Measurements from ENCODE around the gene PKDCC. TPM values are rescaled to one million over a fixed set of nuclear protein-coding genes. Genes with fewer than 3 reads are reported as not detected.

Gene PKDCC
- total and polyA plus RNA-seq, 2 of the 8 experiments (the other 6 are each of a cell fraction or from before 2014, with no cell fraction given): 49.9 to 80.1 TPM

DNA sequence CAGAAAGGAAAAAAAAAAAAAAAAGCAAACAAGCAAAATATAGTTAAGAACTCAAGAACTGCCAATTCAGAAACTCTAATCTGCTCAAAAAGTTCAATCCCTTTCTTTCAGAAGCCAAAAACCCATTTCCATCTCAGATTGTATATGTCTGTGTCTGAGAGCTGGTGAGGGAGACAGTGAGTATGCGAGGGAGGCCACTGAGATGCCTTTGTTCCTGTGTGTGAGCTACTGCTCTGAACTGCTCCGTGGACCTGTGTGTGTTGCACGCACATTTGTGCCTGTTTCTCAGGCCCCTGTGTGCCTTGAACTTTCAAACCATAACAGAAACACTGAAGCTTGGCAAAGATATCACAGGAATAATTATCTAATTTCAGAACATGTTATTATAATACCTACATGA lies 2.5 kb upstream of the PKDCC start (continued):
- TF ChIP-seq SRF (IDR thresholded peaks at IDR 0.05; ENCODE audit: low read depth, low read length) (no peak), KDM4A (IDR thresholded peaks at IDR 0.05; ENCODE audit: low read depth, low read length, severe bottlenecking) (no peak), CTBP2 (IDR thresholded peaks at IDR 0.05; ENCODE audit: borderline replicate concordance, insufficient read depth, insufficient read length, low read length) (no peak), GTF2F1 (IDR thresholded peaks at IDR 0.05; ENCODE audit: borderline replicate concordance, low read depth, low read length) (no peak), KDM5A (IDR thresholded peaks at IDR 0.05; ENCODE audit: low read length) (no peak), BCL11A (IDR thresholded peaks at IDR 0.05; ENCODE audit: low read depth in 2 of 2, low read length in 2 of 2) (no peak)
